Stimulated activated CD8-positive, alpha-beta memory T cell treated with anti-CD3 and anti-CD28 coated beads, Interleukin-12 subunit alpha, Interleukin-12 subunit beta, amount 100 ng/mL, for 4 hours (primary cell): ENCODE results near the gene CBLN2.

ENCODE experiments used
- DNase-seq: peaks from one replicate; pipeline ENCODE4 v3.0.0-alpha.2; 2020; ENCODE audit warnings: low read depth

CBLN2 gene

GRCh38 chr18:72544092-72544886 lies at the start of gene CBLN2:
CBLN2 (minus strand) TSS chr18:72544342; CDS start chr18:72542160, 2,182 bp downstream.
- DNase-seq = no peak

GRCh38 chr18:72588360-72588759 lies 44.2 kb upstream of the CBLN2 start:
- no peak for DNase-seq

GRCh38 chr18:72584787-72585186 lies 40.6 kb upstream of the CBLN2 start:
- no peak for DNase-seq

- no peak for DNase-seq
Measured at GRCh38 chr18:72581976-72582375, 37.8 kb upstream of the CBLN2 start.

- DNase-seq = no peak
Measured at GRCh38 chr18:72572896-72573295, 28.8 kb upstream of the CBLN2 start.

GRCh38 chr18:72566290-72566689 lies 22.1 kb upstream of the CBLN2 start:
- no peak for DNase-seq

GRCh38 chr18:72555968-72556367 lies 11.8 kb upstream of the CBLN2 start:
- DNase-seq = no peak

GRCh38 chr18:72555101-72555500 lies 11.0 kb upstream of the CBLN2 start:
- DNase-seq = no peak

GRCh38 chr18:72543357-72544055 lies 636 bp downstream of the CBLN2 start:
- no peak for DNase-seq

- DNase-seq = no peak
Measured at GRCh38 chr18:72542984-72543356, 1.2 kb downstream of the CBLN2 start.

- DNase-seq = no peak
Measured at GRCh38 chr18:72542342-72542741, 1.8 kb downstream of the CBLN2 start.

GRCh38 chr18:72541871-72542332 lies 2.2 kb downstream of the CBLN2 start:
- no peak for DNase-seq

- no peak for DNase-seq
Measured at GRCh38 chr18:72539901-72540300, 4.2 kb downstream of the CBLN2 start.

GRCh38 chr18:72530622-72531021 lies 13.5 kb downstream of the CBLN2 start:
- DNase-seq = no peak

GRCh38 chr18:72504866-72505265 lies 39.3 kb downstream of the CBLN2 start:
- DNase-seq = no peak

- DNase-seq = no peak
Measured at GRCh38 chr18:72502671-72503431, 41.3 kb downstream of the CBLN2 start.

- DNase-seq = no peak
Measured at GRCh38 chr18:72492497-72492896, 51.6 kb downstream of the CBLN2 start.
